Gastrocnemius medialis (tissue), 4 donors: Measurements from ENCODE around the gene PPP4C.

Experiments
- CTCF ChIP-seq, 5 experiments: fragments of 450-650 bp in 3 of 5; fragments of 200-600 bp in 2 of 5; sonication (generic) in 2 of 5; IDR thresholded peaks in 4 of 5; conservative IDR thresholded peaks in 1 of 5; 1 replicate in 4 of 5; 2 replicates in 1 of 5; pipeline ENCODE4 v1.5.1; 2016 to 2019; ENCODE audit warnings: antibody characterized with exemption in 5 of 5, mild to moderate bottlenecking in 3 of 5, moderate library complexity in 3 of 5
- POLR2A ChIP-seq, 2 donors: fragments of 450-650 bp; IDR thresholded peaks; one replicate each; pipeline ENCODE4 v1.6.1; 2017; ENCODE audit warnings: antibody characterized with exemption in 2 of 2, mild to moderate bottlenecking in 2 of 2, moderate library complexity in 2 of 2

- no peak for TF ChIP-seq CTCF (IDR thresholded peaks at IDR 0.05 in 4 of 5, conservative IDR thresholded peaks at IDR 0.05 in 1 of 5)
- TF ChIP-seq POLR2A (IDR thresholded peaks at IDR 0.05): no peak
Observed at GRCh38 chr16:30068333-30068732, 7.5 kb upstream of the PPP4C start.
